Panc1 (cell line): ENCODE results near the gene ATP1A1. TPM values are rescaled to one million over a fixed set of nuclear protein-coding genes. Genes with fewer than 3 reads are reported as not detected.

Experiments used
- ATAC-seq: fragments of 200-7000 bp; cut with Tn5 transposase; 2 replicates; pipeline ENCODE4 v1.9.1; 2020; ENCODE audit warnings: mild to moderate bottlenecking, moderate library complexity
- BruUV-seq: library from RNA; stranded (reverse); fragments of 400-500 nt; replicated peaks from 2 replicates; lab custom pipeline; 2021; lab: Mats Ljungman, UMichigan
- CTCF ChIA-PET: fragments of 300-600 bp; sonication (Branson Sonifier 250); formaldehyde crosslinking; loops from one replicate; lab custom pipeline; 2022; ENCODE audit warnings: antibody characterized with exemption; lab: Charles Lee
- POLR2A ChIA-PET: fragments of 300-600 bp; sonication (Branson Sonifier 250); formaldehyde crosslinking; loops from one replicate; lab custom pipeline; 2022; ENCODE audit warnings: antibody characterized with exemption; lab: Charles Lee
- DNase-seq: peaks from one replicate; pipeline ENCODE4 v3.0.0-alpha.2; 2010; ENCODE audit warnings: low read depth, low spot score
- H3K27ac ChIP-seq: 2 replicates; pipeline ENCODE4 v1.5.1; 2011; ENCODE audit warnings: mild to moderate bottlenecking, low read length, inconsistent platforms
- H3K27me3 ChIP-seq: fragments of 200-500 bp; sonication (Bioruptor generic); 2 replicates; pipeline ENCODE4 v1.6.0; 2014; ENCODE audit warnings: low read length, inconsistent platforms; ENCODE audit not compliant: control insufficient read depth, insufficient read depth
- H3K36me3 ChIP-seq: fragments of 200-500 bp; sonication (Bioruptor generic); 2 replicates; pipeline ENCODE4 v1.5.1; 2014; ENCODE audit warnings: inconsistent platforms, mild to moderate bottlenecking, low read length, moderate library complexity; ENCODE audit not compliant: control insufficient read depth, insufficient read depth
- H3K4me1 ChIP-seq: 2 replicates; pipeline ENCODE4 v1.5.1; 2011; ENCODE audit warnings: inconsistent platforms, mild to moderate bottlenecking, low read length, moderate library complexity; ENCODE audit not compliant: control insufficient read depth, insufficient read depth
- H3K4me3 ChIP-seq, 2 experiments: 2 replicates each; pipeline ENCODE4 v1.5.1; 2011 to 2012; ENCODE audit warnings: low read depth in 2 of 2, low read length in 2 of 2, mild to moderate bottlenecking in 2 of 2, inconsistent platforms in 1 of 2, moderate library complexity in 1 of 2
- H3K9me3 ChIP-seq: fragments of 200-500 bp; sonication (Bioruptor generic); 2 replicates; pipeline ENCODE4 v1.5.1; 2014; ENCODE audit warnings: low read depth, mild to moderate bottlenecking, inconsistent platforms, low read length, moderate library complexity; ENCODE audit not compliant: control insufficient read depth, insufficient read depth
- CTCF ChIP-seq: fragments of 450-650 bp; IDR thresholded peaks from 2 replicates; pipeline ENCODE4 v1.5.1; 2017; ENCODE audit warnings: mild to moderate bottlenecking
- POLR2AphosphoS5 ChIP-seq: IDR thresholded peaks from 2 replicates; pipeline ENCODE4 v1.6.1; 2012; ENCODE audit warnings: mild to moderate bottlenecking, low read depth, low read length, moderate library complexity
- REST ChIP-seq, 2 experiments: IDR thresholded peaks; 2 replicates each; pipeline ENCODE4 v1.6.1; 2011 to 2012; ENCODE audit warnings: low read depth in 2 of 2, control low read depth in 1 of 2, low read length in 1 of 2, mild to moderate bottlenecking in 1 of 2, moderate library complexity in 1 of 2; ENCODE audit not compliant: insufficient read depth in 1 of 2
- SIN3A ChIP-seq: IDR thresholded peaks from 2 replicates; pipeline ENCODE4 v1.6.1; 2012; ENCODE audit warnings: low read depth, mild to moderate bottlenecking, low read length, moderate library complexity, borderline replicate concordance; ENCODE audit not compliant: insufficient read depth
- TCF7L2 ChIP-seq: IDR thresholded peaks from 2 replicates; pipeline ENCODE4 v1.6.1; 2011; ENCODE audit warnings: mild to moderate bottlenecking, low read depth, low read length, inconsistent platforms
- in situ Hi-C: cut with HindIII; loops from 2 replicates; pipeline ENCODE4 v1.10.0; 2016; ENCODE audit warnings: low sequenced_read_pairs, low pct_unique_long_range_greater_than_20kb
- intact Hi-C: fragments of 100-400 bp; cut with micrococcal nuclease; formaldehyde crosslinking; loops from one replicate; pipeline ENCODE4 v1.10.0; 2022; ENCODE audit not compliant: unreplicated experiment
- total RNA-seq: library from RNA; stranded (reverse); gene quantifications from one replicate; pipeline ENCODE4 v1.2.1, GENCODE V29; 2021; ENCODE audit not compliant: unreplicated experiment

Gene ATP1A1
- total RNA-seq, 1 experiment from 2014 or later: 131 TPM

GRCh38 chr1:116424438-116424837, 51.4 kb downstream of the ATP1A1 start:
- intact Hi-C loops (no loop called here), in situ Hi-C loops (no loop called here)
- CTCF ChIA-PET: no interaction called here
- Histone ChIP-seq H3K9me3 (no peaks in the 10 kb centered on the region), H3K27me3 (no peaks in the 10 kb centered on the region), H3K4me1 (no peaks in the 10 kb centered on the region), H3K36me3 (no peaks in the 10 kb centered on the region), H3K27ac (no peak overlapping the region), H3K4me3 (no peak overlapping the region)
- BruUV-seq: no TSS peak
- ATAC-seq (no peak), DNase-seq (no peak)
- POLR2A ChIA-PET: no interaction called here
- TF ChIP-seq POLR2AphosphoS5: no peak
- no peak for TF ChIP-seq TCF7L2
- no peak for TF ChIP-seq SIN3A
- TF ChIP-seq CTCF: no peak
- TF ChIP-seq REST (IDR thresholded peaks at IDR 0.05; ENCODE audit: insufficient read depth in 1 of 2, low read depth in 2 of 2, low read length in 1 of 2): no peak

GRCh38 chr1:116424863-116425262, 51.8 kb downstream of the ATP1A1 start:
- Histone ChIP-seq H3K27ac (no peak overlapping the region), H3K4me1 (no peaks in the 10 kb centered on the region), H3K36me3 (no peaks in the 10 kb centered on the region), H3K4me3 (no peak overlapping the region), H3K27me3 (no peaks in the 10 kb centered on the region), H3K9me3 (no peaks in the 10 kb centered on the region)
- in situ Hi-C loops: no loop called here
- ATAC-seq (no peak), DNase-seq (no peak)
- TF ChIP-seq SIN3A (no peak), POLR2AphosphoS5 (no peak), CTCF (no peak), REST (IDR thresholded peaks at IDR 0.05; ENCODE audit: insufficient read depth in 1 of 2, low read depth in 2 of 2, low read length in 1 of 2) (no peak), TCF7L2 (no peak)
- intact Hi-C loops: no loop called here
- ChIA-PET POLR2A (no interaction called here), CTCF (no interaction called here)
- BruUV-seq: no TSS peak
